Dendritic cell treated with granulocyte-macrophage colony-stimulating factor and Interleukin-4, amounts not matched to agents 40 ng/mL and 50 ng/mL, for 4 days (primary cell): ENCODE results near the gene BCAM.

Experiments used
- H3K27ac Mint-ChIP-seq: one replicate; pipeline ENCODE4 v1.8.0; 2022; ENCODE audit warnings: mild to moderate bottlenecking, mixed read lengths
- H3K27me3 Mint-ChIP-seq: one replicate; pipeline ENCODE4 v1.8.0; 2022; ENCODE audit warnings: mild to moderate bottlenecking, mixed read lengths
- H3K36me3 Mint-ChIP-seq: one replicate; pipeline ENCODE4 v1.8.0; 2022; ENCODE audit warnings: low read depth, mixed read lengths
- H3K4me1 Mint-ChIP-seq: one replicate; pipeline ENCODE4 v1.8.0; 2022; ENCODE audit warnings: low read depth, mixed read lengths
- H3K4me3 Mint-ChIP-seq: one replicate; pipeline ENCODE4 v1.8.0; 2022; ENCODE audit warnings: mild to moderate bottlenecking, moderate library complexity, mixed read lengths
- H3K9me3 Mint-ChIP-seq: one replicate; pipeline ENCODE4 v1.8.0; 2022; ENCODE audit warnings: mixed read lengths
- intact Hi-C: fragments of 100-400 bp; cut with micrococcal nuclease; formaldehyde crosslinking; loops from one replicate; pipeline ENCODE4 v1.15.0; 2022

Gene BCAM

DNA sequence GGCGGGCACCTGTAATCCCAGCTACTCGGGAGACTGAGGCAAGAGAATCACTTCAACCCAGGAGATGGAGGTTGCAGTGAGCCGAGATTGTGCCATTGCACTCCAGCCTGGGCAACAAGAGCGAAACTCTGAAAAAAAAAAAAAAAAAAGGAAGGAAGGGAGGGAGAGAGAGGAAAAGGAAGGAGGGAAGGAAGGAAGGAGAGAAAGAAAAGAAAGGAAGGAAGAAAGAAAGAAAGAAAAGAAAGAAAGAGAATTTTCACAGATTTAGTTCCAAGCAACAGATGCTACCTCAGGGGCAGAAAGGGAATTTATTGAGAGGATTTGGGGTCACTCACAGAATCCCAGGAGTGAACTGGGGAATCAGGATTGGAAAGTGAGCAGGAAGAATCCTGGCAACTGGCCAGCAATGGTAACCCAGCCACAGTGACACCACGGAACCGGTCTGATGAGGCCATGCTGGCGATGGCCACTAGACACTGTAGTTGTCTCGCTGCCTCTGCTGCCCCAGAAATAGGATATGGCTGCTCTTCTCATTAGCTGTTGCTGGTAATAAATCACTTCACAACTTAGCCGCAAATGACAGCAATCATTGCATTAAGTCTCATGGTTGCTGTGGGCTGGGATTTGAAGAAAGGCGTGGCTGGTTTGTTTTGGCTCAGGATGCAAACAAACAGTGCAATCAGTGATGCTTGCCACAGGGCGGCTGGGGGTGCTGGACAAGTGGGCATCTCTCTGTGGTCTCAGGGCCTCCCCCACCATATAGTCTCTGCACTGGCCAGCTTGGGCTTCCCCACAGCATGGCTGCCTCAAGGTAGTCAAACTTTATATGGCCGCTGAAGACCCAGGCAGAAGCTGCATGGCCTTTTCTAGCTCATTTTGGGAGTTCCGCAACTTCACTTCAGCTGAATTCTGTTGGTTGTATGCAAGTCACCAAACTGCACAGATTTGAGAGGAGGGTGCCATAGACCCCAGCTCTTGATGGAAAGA lies 5.2 kb upstream of the BCAM start:
- intact Hi-C loops, result no loop called here
- Mint-ChIP-seq H3K36me3 (no peaks in the 10 kb centered on the region), H3K9me3 (no peaks in the 10 kb centered on the region), H3K27me3 (peaks cover 39% of the 10 kb centered on the region), H3K27ac (no peak overlapping the region), H3K4me1 (peaks cover 24% of the 10 kb centered on the region), H3K4me3 (no peak overlapping the region)

DNA sequence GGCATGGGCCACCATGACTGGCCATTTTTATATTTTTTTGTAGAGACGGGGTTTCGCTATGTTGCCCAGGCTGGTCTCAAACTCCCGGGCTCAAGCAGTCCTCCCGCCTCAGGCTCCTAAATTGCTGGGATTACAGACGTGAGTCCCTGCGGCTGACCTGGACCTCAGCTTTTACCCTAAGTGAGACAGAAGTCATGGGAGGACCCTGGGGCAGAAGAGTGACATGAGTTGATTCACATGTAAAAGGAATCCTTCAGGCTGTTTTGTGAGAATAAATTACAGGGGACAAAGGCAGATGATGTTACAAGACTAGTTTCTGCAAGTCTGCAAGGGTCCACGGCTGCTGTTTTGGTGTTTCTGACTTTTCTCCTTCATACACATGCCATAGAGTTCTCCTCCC lies 2.6 kb upstream of the BCAM start:
- Mint-ChIP-seq H3K36me3 (no peaks in the 10 kb centered on the region), H3K9me3 (no peaks in the 10 kb centered on the region), H3K27me3 (peaks cover 59% of the 10 kb centered on the region), H3K27ac (no peak overlapping the region), H3K4me3 (no peak overlapping the region), H3K4me1 (peaks cover 23% of the 10 kb centered on the region)
- intact Hi-C loops, result no loop called here

DNA sequence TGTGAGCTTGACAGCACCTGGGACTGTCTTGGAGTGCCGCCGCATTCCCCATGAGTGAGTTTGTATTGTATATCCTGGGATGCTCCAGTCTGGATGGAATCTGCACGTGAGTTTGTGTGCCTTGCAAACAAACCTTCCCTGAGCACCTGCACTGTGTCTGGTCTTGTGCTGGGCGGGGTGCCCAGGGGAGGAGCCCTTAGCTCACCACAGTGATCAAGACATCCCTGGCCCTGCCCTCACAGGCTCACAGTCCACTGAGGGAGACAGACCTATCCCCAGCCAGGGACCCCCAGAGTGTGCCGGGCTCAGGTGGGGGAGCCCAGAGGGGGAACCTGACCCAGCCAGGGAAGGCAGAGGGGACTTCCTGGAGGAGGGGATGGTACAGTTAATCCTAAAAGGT lies 1.7 kb upstream of the BCAM start:
- Mint-ChIP-seq H3K27ac (no peak overlapping the region), H3K4me1 (peaks cover 23% of the 10 kb centered on the region), H3K9me3 (no peaks in the 10 kb centered on the region), H3K27me3 (peaks cover 67% of the 10 kb centered on the region), H3K4me3 (no peak overlapping the region), H3K36me3 (no peaks in the 10 kb centered on the region)
- intact Hi-C loops, result no loop called here

DNA sequence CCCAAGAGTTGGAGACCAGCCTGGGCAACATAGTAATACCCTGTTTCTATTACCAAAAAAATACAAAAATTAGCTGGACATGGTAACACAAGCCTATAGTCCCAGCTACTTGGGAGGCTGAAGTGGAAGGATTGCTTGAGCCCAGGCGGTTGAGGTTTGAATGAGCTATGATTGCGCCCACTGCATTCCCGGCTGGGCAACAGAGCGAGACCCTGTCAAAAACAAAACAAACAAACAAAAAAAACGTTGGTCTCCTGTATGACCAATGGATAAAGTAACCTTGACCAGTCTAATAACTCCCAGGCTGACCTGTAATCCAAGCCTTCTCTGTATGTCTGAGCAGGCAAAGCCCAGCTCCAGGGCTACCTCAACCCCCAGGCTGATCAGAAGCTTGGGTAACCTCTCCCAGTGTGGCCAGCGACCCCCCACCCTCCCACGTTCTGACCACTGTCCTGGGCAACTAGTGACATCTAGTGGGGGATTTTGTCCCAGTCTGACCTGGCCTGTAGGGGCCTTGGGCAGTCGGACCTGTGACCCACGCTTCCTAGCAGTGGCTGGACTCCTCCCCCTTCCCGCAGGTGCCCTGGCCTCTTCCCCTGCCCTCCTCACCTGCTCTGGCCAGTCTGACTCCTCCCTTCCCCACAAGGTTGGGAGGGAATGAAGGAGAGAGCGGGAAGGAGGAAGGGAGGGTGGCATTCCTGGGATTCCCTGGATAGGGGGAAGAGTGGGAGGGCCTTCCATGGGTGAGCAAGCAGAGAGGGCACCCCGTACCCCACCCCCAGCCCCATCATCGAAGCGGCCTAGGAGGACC lies 1.0 kb upstream of the BCAM start:
- Mint-ChIP-seq H3K36me3 (no peaks in the 10 kb centered on the region), H3K27me3 (peaks cover 62% of the 10 kb centered on the region), H3K9me3 (no peaks in the 10 kb centered on the region), H3K4me3 (no peak overlapping the region), H3K4me1 (peaks cover 23% of the 10 kb centered on the region), H3K27ac (no peak overlapping the region)
- intact Hi-C loops, result no loop called here

DNA sequence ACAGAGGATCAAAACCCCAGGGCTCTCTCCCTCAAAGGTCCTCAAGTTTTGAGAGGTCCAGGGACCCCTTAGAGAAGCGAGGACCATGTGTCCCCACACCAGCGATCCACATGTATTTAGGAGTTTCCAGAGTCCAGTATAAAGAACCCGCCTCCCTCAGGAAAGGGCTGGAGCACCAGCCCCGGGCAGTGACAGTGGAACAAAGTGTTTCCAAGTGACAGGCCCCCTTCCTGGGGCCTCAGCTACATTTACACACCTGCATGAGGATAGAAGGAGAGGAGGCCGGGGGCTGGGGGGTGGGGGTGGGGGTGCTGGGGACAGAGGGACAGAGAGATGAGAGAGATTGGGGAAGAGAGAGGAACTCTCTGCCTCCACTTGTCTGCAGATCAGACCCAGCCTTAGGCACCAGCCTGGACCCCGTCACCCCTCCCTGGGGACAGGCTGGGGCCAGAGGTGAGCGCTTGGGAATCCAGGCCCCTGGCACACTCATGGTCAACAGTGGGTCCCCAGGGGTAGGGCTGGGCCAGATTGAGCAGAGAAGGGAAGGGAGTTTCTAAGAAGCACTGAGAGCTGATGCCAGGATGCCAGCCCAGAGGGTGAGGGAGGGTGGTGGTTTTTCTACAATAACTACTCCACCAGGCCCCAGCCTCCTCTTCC lies 802 bp downstream of the BCAM start:
- peaks cover 49% of the 10 kb centered on the region for H3K27me3 Mint-ChIP-seq
- no peaks in the 10 kb centered on the region for H3K36me3 Mint-ChIP-seq
- peaks cover 35% of the 10 kb centered on the region for H3K4me1 Mint-ChIP-seq
- H3K9me3 Mint-ChIP-seq, result no peaks in the 10 kb centered on the region
- H3K27ac Mint-ChIP-seq, result no peak overlapping the region
- intact Hi-C loops, result no loop called here
- peak overlapping the region; percentile 68 for H3K4me3 Mint-ChIP-seq

DNA sequence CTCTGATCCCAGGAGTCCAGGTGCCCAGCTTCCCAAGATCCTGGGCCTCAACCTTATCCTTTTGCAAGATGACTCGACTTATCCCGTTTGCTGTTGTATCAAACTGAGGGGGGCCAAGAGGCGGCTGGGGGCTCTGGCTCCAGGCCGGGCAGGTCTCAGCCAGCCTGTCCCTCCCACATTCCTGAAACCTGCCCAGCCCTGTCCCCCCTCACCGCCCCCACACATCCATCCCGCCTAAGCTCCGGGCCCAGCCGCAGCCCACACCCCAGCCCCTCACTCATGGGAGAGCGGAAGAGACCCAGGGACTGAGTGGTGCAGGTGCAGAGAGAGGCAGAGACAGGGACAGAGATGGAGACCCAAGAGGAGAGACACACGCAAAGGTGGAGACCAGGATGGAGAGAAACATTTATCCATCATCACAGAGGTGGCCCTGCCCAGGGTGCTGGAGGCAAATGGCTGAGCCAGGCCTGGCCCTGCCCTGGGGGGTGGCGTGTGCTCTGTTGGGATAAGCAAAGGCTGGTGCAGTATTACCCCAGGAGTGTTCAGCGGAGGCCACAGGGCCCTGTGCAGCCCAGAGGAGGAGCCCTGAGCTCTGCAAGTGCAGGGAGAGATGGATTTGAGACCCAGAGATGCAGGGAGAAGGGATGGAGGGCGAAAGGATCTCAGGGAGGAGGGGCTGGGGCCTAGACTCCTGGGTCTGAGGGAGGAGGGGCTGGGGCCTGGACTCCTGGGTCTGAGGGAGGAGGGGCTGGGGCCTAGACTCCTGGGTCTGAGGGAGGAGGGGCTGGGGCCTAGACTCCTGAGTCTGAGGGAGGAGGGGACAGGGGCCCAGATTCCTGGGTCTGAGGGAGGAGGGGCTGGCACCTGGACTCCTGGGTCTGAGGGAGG lies 1.6 kb downstream of the BCAM start:
- H3K4me3 Mint-ChIP-seq, result no peak overlapping the region
- H3K27ac Mint-ChIP-seq, result peak overlapping the region; percentile 22
- H3K9me3 Mint-ChIP-seq, result no peaks in the 10 kb centered on the region

DNA sequence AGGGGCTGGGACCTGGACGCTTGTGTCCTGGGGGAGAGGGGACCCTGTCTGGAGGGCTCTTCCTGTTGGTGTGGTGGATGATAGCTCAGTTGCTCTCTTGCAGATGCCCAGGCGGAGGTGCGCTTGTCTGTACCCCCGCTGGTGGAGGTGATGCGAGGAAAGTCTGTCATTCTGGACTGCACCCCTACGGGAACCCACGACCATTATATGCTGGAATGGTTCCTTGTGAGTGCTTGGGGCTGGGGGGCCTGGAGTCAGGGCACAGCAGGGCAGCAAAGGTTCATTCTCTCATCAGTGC lies 2.2 kb downstream of the BCAM start:
- H3K4me3 Mint-ChIP-seq, result no peak overlapping the region
- peaks cover 37% of the 10 kb centered on the region for H3K4me1 Mint-ChIP-seq
- H3K9me3 Mint-ChIP-seq, result no peaks in the 10 kb centered on the region
- H3K27me3 Mint-ChIP-seq, result peaks cover 48% of the 10 kb centered on the region
- intact Hi-C loops, result no loop called here
- H3K36me3 Mint-ChIP-seq, result no peaks in the 10 kb centered on the region
- no peak overlapping the region for H3K27ac Mint-ChIP-seq

More for the DNA sequence above, 1.6 kb downstream of the BCAM start:
- peaks cover 37% of the 10 kb centered on the region for H3K4me1 Mint-ChIP-seq
- intact Hi-C loops, result no loop called here
- H3K36me3 Mint-ChIP-seq, result no peaks in the 10 kb centered on the region
- peaks cover 48% of the 10 kb centered on the region for H3K27me3 Mint-ChIP-seq

DNA sequence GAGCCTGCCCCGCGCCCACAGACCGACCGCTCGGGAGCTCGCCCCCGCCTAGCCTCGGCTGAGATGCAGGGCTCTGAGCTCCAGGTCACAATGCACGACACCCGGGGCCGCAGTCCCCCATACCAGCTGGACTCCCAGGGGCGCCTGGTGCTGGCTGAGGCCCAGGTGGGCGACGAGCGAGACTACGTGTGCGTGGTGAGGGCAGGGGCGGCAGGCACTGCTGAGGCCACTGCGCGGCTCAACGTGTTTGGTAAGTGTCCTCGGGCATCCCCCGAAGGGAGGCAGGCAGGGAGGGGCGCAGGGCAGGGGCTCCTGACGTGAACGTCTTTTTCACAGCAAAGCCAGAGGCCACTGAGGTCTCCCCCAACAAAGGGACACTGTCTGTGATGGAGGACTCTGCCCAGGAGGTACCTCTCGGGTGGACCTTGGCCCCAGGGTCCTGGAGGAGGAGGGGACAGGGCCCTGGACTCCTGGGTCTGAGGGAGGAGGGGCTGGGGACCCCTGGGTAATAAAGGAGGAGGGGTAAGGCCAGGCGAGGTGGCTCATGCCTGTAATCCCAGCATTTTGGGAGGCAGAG lies 3.3 kb downstream of the BCAM start:
- intact Hi-C loops, result no loop called here
- no peak overlapping the region for H3K4me3 Mint-ChIP-seq
- H3K4me1 Mint-ChIP-seq, result peaks cover 30% of the 10 kb centered on the region
- peaks cover 40% of the 10 kb centered on the region for H3K27me3 Mint-ChIP-seq
- H3K9me3 Mint-ChIP-seq, result no peaks in the 10 kb centered on the region
- H3K36me3 Mint-ChIP-seq, result no peaks in the 10 kb centered on the region
- no peak overlapping the region for H3K27ac Mint-ChIP-seq

DNA sequence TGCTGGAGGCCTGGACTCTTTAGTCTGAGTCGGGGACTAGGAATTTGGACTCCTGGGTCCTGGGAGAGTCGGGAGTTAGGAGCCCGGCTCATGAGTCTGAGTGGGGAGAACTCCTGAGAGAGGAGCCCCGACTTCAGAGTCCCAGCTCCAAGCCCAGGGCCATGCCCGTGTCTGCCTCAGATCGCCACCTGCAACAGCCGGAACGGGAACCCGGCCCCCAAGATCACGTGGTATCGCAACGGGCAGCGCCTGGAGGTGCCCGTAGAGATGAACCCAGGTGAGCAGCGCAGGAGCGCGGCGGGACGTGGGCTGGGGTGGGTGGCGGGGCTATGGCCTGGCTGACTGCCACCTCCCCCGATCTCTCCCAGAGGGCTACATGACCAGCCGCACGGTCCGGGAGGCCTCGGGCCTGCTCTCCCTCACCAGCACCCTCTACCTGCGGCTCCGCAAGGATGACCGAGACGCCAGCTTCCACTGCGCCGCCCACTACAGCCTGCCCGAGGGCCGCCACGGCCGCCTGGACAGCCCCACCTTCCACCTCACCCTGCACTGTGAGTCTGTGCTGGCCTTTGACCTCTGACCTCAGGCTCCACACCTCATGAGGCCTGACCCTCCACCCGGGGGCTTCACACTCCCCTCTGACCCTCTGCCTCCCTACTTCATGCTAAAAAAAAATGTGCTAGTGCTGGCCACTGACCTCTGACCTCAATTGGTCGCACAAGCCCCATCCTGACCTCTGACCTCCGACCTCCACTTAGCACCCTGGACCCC lies 4.4 kb downstream of the BCAM start:
- Mint-ChIP-seq H3K27ac (peak overlapping the region; percentile 3), H3K27me3 (peaks cover 42% of the 10 kb centered on the region)
- intact Hi-C loops, result no loop called here

DNA sequence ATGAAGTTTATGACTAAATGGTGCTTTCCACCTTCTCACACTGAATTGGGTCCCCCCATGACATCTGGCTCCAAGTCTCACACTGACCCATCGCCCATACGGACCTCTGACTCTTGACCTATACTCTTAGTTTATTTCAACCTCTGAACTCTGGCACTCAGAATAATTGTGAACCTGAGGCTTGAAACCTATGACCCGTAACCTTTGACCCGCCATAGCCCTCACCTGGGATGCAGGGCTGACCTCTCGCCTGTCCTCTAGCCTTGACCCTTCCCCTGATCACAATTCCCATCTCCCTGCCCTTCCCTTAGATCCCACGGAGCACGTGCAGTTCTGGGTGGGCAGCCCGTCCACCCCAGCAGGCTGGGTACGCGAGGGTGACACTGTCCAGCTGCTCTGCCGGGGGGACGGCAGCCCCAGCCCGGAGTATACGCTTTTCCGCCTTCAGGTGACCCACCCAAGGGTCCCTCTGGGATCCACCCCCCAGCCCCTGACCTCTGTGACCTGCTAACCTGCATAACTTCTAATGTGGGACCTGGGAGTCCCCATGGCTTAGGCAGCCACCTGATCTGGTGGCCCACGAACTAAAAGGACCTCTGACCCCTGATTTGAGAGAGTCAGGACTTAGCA lies 5.1 kb downstream of the BCAM start:
- Mint-ChIP-seq H3K4me1 (peaks cover 20% of the 10 kb centered on the region), H3K9me3 (no peaks in the 10 kb centered on the region), H3K4me3 (no peak overlapping the region), H3K27me3 (peaks cover 43% of the 10 kb centered on the region), H3K27ac (peak overlapping the region; percentile 3), H3K36me3 (no peaks in the 10 kb centered on the region)
- intact Hi-C loops, result no loop called here

More for the DNA sequence above, 4.4 kb downstream of the BCAM start:
- Mint-ChIP-seq H3K4me3 (no peak overlapping the region), H3K9me3 (no peaks in the 10 kb centered on the region), H3K4me1 (peaks cover 27% of the 10 kb centered on the region), H3K36me3 (no peaks in the 10 kb centered on the region)

DNA sequence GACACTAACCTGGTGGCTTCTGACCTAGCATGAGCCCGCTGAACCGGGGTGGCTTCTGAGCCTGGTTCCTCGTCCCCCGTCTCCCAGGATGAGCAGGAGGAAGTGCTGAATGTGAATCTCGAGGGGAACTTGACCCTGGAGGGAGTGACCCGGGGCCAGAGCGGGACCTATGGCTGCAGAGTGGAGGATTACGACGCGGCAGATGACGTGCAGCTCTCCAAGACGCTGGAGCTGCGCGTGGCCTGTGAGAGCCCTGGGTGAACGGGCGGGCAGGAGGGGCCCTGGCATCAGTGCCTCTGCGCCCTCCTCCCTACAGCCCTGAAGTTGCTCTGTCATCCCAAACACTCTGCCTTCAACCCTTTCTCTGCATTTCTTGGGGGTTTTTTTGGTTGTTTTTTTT lies 5.6 kb downstream of the BCAM start:
- no peak overlapping the region for H3K4me3 Mint-ChIP-seq
- H3K27ac Mint-ChIP-seq, result peak overlapping the region; percentile 3
- peaks cover 43% of the 10 kb centered on the region for H3K27me3 Mint-ChIP-seq
- intact Hi-C loops, result no loop called here
- no peaks in the 10 kb centered on the region for H3K9me3 Mint-ChIP-seq
- H3K4me1 Mint-ChIP-seq, result peaks cover 15% of the 10 kb centered on the region
- H3K36me3 Mint-ChIP-seq, result no peaks in the 10 kb centered on the region

DNA sequence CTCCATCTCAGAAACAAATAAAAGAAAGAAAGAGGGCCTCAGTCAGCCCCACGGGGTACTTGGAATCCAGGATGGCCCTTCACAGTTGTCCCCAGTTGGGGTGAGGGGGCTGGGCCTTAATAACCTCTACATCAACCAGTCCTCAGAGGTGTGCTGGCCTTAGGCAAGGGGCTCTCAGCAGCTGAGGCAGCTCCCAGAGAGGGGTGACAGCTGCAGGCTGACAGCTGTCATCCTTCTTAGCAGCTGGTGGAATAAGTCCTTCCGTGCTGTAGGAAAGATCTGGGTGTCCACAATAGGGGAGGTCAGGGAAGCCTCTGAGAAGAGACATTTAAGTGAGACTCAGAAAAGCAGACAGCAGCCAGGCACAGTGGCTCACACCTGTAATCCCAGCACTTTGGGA lies 7.4 kb downstream of the BCAM start:
- Mint-ChIP-seq H3K36me3 (no peaks in the 10 kb centered on the region), H3K9me3 (no peaks in the 10 kb centered on the region), H3K4me3 (no peak overlapping the region), H3K27me3 (peaks cover 37% of the 10 kb centered on the region), H3K27ac (no peak overlapping the region), H3K4me1 (peaks cover 23% of the 10 kb centered on the region)
- intact Hi-C loops, result no loop called here
